Measurements from ENCODE around the gene PDZD7. TPM values are rescaled to one million over a fixed set of nuclear protein-coding genes. Genes with fewer than 3 reads are reported as not detected.

Gene PDZD7
- total and polyA plus RNA-seq, 10 donors, result 0.17 to 2.3 (median 1.1) TPM

GRCh38 chr10:101016814-101017213, 14.1 kb downstream of the PDZD7 start:
- H3K4me1 ChIP-seq, result peaks cover 18 to 62% (median 35%) of the 10 kb centered on the region in 6 donors
- no peaks in the 10 kb centered on the region for H3K36me3 ChIP-seq
- no peak overlapping the region for H3K4me3 ChIP-seq
- DNase-seq, result no peak
- H3K27me3 ChIP-seq (replicated peaks in 1 of 7), result peaks cover 0 to 38% (median 6%) of the 10 kb centered on the region in 7 donors
- no peak for TF ChIP-seq POLR2A (IDR thresholded peaks at IDR 0.05)
- TF ChIP-seq CTCF (IDR thresholded peaks at IDR 0.05 in 8 of 11, conservative IDR thresholded peaks at IDR 0.05 in 3 of 11), result no peak
- no peak for TF ChIP-seq POLR2AphosphoS5 (IDR thresholded peaks at IDR 0.05)
- H3K9me3 ChIP-seq, result no peaks in the 10 kb centered on the region
- WGBS, 5 donors, result 75 to 86% (median 82%) methylated on average over 5 of the region's 5 CpGs
- intact Hi-C loops (cut with DNase I; ENCODE audit: low total_unique reads), result no loop called here
- no peak overlapping the region for H3K27ac ChIP-seq

GRCh38 chr10:101015582-101015973, 15.4 kb downstream of the PDZD7 start:
- no peak for TF ChIP-seq CTCF (IDR thresholded peaks at IDR 0.05 in 8 of 11, conservative IDR thresholded peaks at IDR 0.05 in 3 of 11)
- no peak for TF ChIP-seq POLR2A (IDR thresholded peaks at IDR 0.05)
- no peak for TF ChIP-seq POLR2AphosphoS5 (IDR thresholded peaks at IDR 0.05)
- intact Hi-C loops (cut with DNase I; ENCODE audit: low total_unique reads), result no loop called here

GRCh38 chr10:101014966-101015581, 15.9 kb downstream of the PDZD7 start:
- no peaks in the 10 kb centered on the region for H3K9me3 ChIP-seq
- 44 to 66% (median 49%) methylated on average over 5 to 7 of the region's 7 CpGs for WGBS, 5 donors
- intact Hi-C loops (cut with DNase I; ENCODE audit: low total_unique reads), result no loop called here
- no peak overlapping the region for H3K27ac ChIP-seq
- H3K36me3 ChIP-seq, result no peaks in the 10 kb centered on the region
- DNase-seq, result no peak
- H3K4me3 ChIP-seq, result no peak overlapping the region
- peaks cover 18 to 52% (median 36%) of the 10 kb centered on the region in 6 donors for H3K4me1 ChIP-seq
- TF ChIP-seq POLR2A (IDR thresholded peaks at IDR 0.05) (no peak), POLR2AphosphoS5 (IDR thresholded peaks at IDR 0.05) (no peak), CTCF (IDR thresholded peaks at IDR 0.05 in 8 of 11, conservative IDR thresholded peaks at IDR 0.05 in 3 of 11) (no peak)
- H3K27me3 ChIP-seq (replicated peaks in 1 of 7), result peaks cover 0 to 38% (median 6%) of the 10 kb centered on the region in 7 donors

More at GRCh38 chr10:101015582-101015973, 15.4 kb downstream of the PDZD7 start:
- H3K27ac ChIP-seq, result no peak overlapping the region
- WGBS, 5 donors, result 80 to 95% (median 87%) methylated on average over 2 to 8 of the region's 8 CpGs
- H3K9me3 ChIP-seq, result no peaks in the 10 kb centered on the region
- DNase-seq, result no peak
- H3K27me3 ChIP-seq (replicated peaks in 1 of 7), result peaks cover 0 to 38% (median 6%) of the 10 kb centered on the region in 7 donors
- no peaks in the 10 kb centered on the region for H3K36me3 ChIP-seq
- no peak overlapping the region for H3K4me3 ChIP-seq
- peaks cover 18 to 57% (median 36%) of the 10 kb centered on the region in 6 donors for H3K4me1 ChIP-seq

- intact Hi-C loops (cut with DNase I; ENCODE audit: low total_unique reads), result no loop called here
- DNase-seq, result peak; percentile 93
- Histone ChIP-seq H3K4me1 (peaks cover 18 to 48% (median 36%) of the 10 kb centered on the region in 6 donors), H3K27ac (no peak overlapping the region), H3K27me3 (replicated peaks in 1 of 7) (peaks cover 0 to 38% (median 6%) of the 10 kb centered on the region in 7 donors), H3K9me3 (no peaks in the 10 kb centered on the region), H3K4me3 (no peak overlapping the region), H3K36me3 (no peaks in the 10 kb centered on the region)
- TF ChIP-seq CTCF (IDR thresholded peaks at IDR 0.05 in 8 of 11, conservative IDR thresholded peaks at IDR 0.05 in 3 of 11) (peak; percentile 84 to 97 (median 92)), POLR2A (IDR thresholded peaks at IDR 0.05) (no peak), POLR2AphosphoS5 (IDR thresholded peaks at IDR 0.05) (peak in 1 of 3 donors; percentile 32)
- WGBS, 5 donors, result 19 to 26% (median 22%) methylated on average over 11 of the region's 11 CpGs
Measured at GRCh38 chr10:101014230-101014884, 16.6 kb downstream of the PDZD7 start.

Measured in spleen (tissue), 11 donors.